Measurements from ENCODE around the gene MMP13. TPM values are rescaled to one million over a fixed set of nuclear protein-coding genes. Genes with fewer than 3 reads are reported as not detected.
"Not testable (repeated sequence)": the region's sequence is repeated elsewhere in the genome, so short reads cannot be mapped to it uniquely, and the experiment has no call there.

Gene MMP13
- total RNA-seq, 1 experiment from 2014 or later: not detected

DNA sequence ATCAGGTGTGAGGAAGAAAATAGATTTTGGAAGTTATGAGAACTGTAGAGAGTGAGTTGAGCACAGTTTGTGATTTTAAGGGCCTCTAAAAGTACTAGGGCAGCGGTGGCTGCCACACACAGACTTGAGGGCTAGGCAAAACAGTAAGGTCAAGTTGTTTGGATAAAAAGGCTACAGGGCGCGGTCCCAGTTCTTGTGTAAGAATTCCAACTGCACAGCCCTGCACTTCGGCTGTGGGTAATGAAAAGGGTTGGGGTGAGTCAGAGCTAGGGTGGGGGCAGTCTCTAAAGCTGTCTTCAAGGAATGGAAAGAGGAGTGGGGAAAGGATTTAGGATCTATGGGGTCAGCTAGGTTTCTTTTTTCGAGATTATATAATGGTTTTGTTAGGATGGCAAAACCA lies 49.7 kb downstream of the MMP13 start:
- not testable (repeated sequence) for DNase-seq (ENCODE audit: extremely low read depth, low read depth)

DNA sequence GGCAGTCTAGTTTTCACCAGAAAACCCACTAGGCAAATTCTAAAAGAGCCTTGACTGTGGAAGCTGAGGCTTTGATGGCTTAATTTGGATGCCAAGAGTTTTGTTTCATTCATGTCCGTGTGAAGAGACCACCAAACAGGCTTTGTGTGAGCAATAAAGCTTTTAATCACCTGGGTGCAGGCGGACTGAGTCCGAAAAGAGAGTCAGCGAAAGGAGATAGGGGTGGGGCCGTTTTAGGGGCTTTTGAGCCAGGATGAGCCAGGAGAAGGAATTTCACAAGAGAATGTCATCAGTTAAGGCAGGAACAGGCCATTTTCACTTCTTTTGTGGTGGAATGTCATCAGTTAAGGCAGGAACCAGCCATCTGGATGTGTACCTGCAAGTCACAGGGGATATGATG lies 51.6 kb downstream of the MMP13 start:
- DNase-seq (ENCODE audit: extremely low read depth, low read depth): not testable (repeated sequence)

DNA sequence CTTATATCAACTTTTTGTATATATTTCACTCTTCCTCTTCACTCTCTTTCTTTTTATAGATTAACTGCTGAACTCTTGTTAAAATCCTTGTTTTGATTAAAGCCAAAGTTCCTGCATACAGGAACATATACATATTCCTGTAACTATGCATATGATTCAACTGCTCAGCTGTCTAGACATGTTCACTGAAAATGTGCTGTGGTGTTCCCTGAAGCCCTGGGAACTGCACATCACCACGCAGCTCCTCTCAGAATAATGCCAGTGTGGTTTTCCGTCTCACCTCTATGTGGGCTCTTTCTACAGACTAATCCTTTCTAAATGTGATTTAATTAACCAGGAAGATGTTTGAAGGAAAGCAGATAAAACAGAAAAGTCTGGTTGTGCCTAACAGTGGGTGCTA lies 55.2 kb downstream of the MMP13 start:
- no peak for DNase-seq (ENCODE audit: extremely low read depth, low read depth)

Small RNA genes lying within 50 kb of the gene (small RNA-seq; reads per million reads assigned to genes)
- 0 reads per million in 2 experiments for gene RNU7-159P

Other genes with a start within 250 kb of the MMP13 start
- not detected in 2 replicates for gene MMP27, start 250.0 kb downstream of the MMP13 start, total RNA-seq (2014; rRNA removed; shearing (Covaris generic))
- gene MMP8, start 230.8 kb downstream of the MMP13 start, total RNA-seq (2014; rRNA removed; shearing (Covaris generic)): not detected in 2 replicates
- 2.8 and 4.6 TPM in 2 replicates for gene MMP10, start 175.1 kb downstream of the MMP13 start, total RNA-seq (2014; rRNA removed; shearing (Covaris generic))
- gene MMP1, start 157.6 kb downstream of the MMP13 start, total RNA-seq (2014; rRNA removed; shearing (Covaris generic)): 23.3 and 25.2 TPM in 2 replicates
- gene MMP3, start 112.1 kb downstream of the MMP13 start, total RNA-seq (2014; rRNA removed; shearing (Covaris generic)): not detected in 2 replicates
- gene MMP12, start 80.8 kb downstream of the MMP13 start, total RNA-seq (2014; rRNA removed; shearing (Covaris generic)): not detected in 2 replicates
- 62.5 and 75.1 TPM in 2 replicates for gene DCUN1D5, start 136.4 kb upstream of the MMP13 start, total RNA-seq (2014; rRNA removed; shearing (Covaris generic))
- 15.5 and 20.8 TPM in 2 replicates for gene DYNC2H1, start 153.7 kb upstream of the MMP13 start, total RNA-seq (2014; rRNA removed; shearing (Covaris generic))

Measured in NCI-H460 (cell line).